ENCODE results near the gene DIP2C. TPM values are rescaled to one million over a fixed set of nuclear protein-coding genes. Genes with fewer than 3 reads are reported as not detected.

The DIP2C gene
- total RNA-seq, 1 donor from 2014 or later: 10.1 TPM

GRCh38 chr10:370449-370825, 319.0 kb downstream of the DIP2C start:
- H3K36me3 ChIP-seq: no peaks in the 10 kb centered on the region
- no peak overlapping the region for H3K4me3 ChIP-seq
- H3K27me3 Mint-ChIP-seq (ENCODE audit: insufficient read depth, low read depth): no peaks in the 10 kb centered on the region
- H3K27ac Mint-ChIP-seq: peak overlapping the region; percentile 62
- H3K4me1 Mint-ChIP-seq: peaks cover 30% of the 10 kb centered on the region
- H3K9me3 ChIP-seq (ENCODE audit: low read depth): no peaks in the 10 kb centered on the region
- no peak overlapping the region for H3K27ac ChIP-seq
- H3F3A ChIP-seq (ENCODE audit: low read depth): no peaks in the 10 kb centered on the region
- H3K4me1 ChIP-seq: peaks cover 16% of the 10 kb centered on the region
- H2AFZ ChIP-seq (replicated peaks): no peak overlapping the region
- H4K20me1 ChIP-seq (ENCODE audit: low read depth): no peaks in the 10 kb centered on the region
- no peak overlapping the region for H3K4me2 ChIP-seq
- H3K4me3 Mint-ChIP-seq: no peak overlapping the region
- no peaks in the 10 kb centered on the region for H3K79me2 ChIP-seq (ENCODE audit: low read depth)
- no peak overlapping the region for H3K9ac ChIP-seq
- peaks cover 2% of the 10 kb centered on the region for H3K9me3 Mint-ChIP-seq
- H3K36me3 Mint-ChIP-seq: peaks cover 34% of the 10 kb centered on the region
- H3K27me3 ChIP-seq: no peaks in the 10 kb centered on the region
- no peak for TF ChIP-seq EZH2 (IDR thresholded peaks at IDR 0.05)
- TF ChIP-seq CTCF (IDR thresholded peaks at IDR 0.05): no peak
- no peak for TF ChIP-seq EZH2phosphoT487 (IDR thresholded peaks at IDR 0.05)
- no peak for DNase-seq (ENCODE audit: low spot score)

- Histone ChIP-seq H3K4me3 (no peak overlapping the region), H3K79me2 (ENCODE audit: low read depth) (no peaks in the 10 kb centered on the region), H3K9me3 (ENCODE audit: low read depth) (no peaks in the 10 kb centered on the region), H3F3A (ENCODE audit: low read depth) (no peaks in the 10 kb centered on the region), H4K20me1 (ENCODE audit: low read depth) (no peaks in the 10 kb centered on the region), H3K4me1 (peaks cover 16% of the 10 kb centered on the region), H3K4me2 (no peak overlapping the region), H2AFZ (replicated peaks) (no peak overlapping the region), H3K27ac (no peak overlapping the region), H3K27me3 (no peaks in the 10 kb centered on the region), H3K36me3 (no peaks in the 10 kb centered on the region), H3K9ac (no peak overlapping the region)
- no peak for TF ChIP-seq EZH2 (IDR thresholded peaks at IDR 0.05)
- Mint-ChIP-seq H3K9me3 (peaks cover 2% of the 10 kb centered on the region), H3K27ac (peak overlapping the region; percentile 49), H3K4me3 (no peak overlapping the region), H3K27me3 (ENCODE audit: insufficient read depth, low read depth) (no peaks in the 10 kb centered on the region), H3K36me3 (peaks cover 32% of the 10 kb centered on the region), H3K4me1 (peaks cover 30% of the 10 kb centered on the region)
- DNase-seq (ENCODE audit: low spot score): no peak
These were observed 319.6 kb downstream of the DIP2C start for GRCh38 chr10:369684-370448.

- peak overlapping the region; percentile 79 for H3K27ac Mint-ChIP-seq
These were observed 320.2 kb downstream of the DIP2C start for GRCh38 chr10:369221-369683.

More at GRCh38 chr10:369221-369683, 320.2 kb downstream of the DIP2C start:
- no peak overlapping the region for H3K4me3 ChIP-seq
- Mint-ChIP-seq H3K4me3 (no peak overlapping the region), H3K4me1 (peaks cover 23% of the 10 kb centered on the region), H3K9me3 (peaks cover 2% of the 10 kb centered on the region), H3K36me3 (peaks cover 30% of the 10 kb centered on the region), H3K27me3 (ENCODE audit: insufficient read depth, low read depth) (no peaks in the 10 kb centered on the region)
- H3K27ac ChIP-seq: no peak overlapping the region
- H3K27me3 ChIP-seq: no peaks in the 10 kb centered on the region
- no peak for DNase-seq (ENCODE audit: low spot score)
- H2AFZ ChIP-seq (replicated peaks): no peak overlapping the region
- no peaks in the 10 kb centered on the region for H3F3A ChIP-seq (ENCODE audit: low read depth)
- H3K36me3 ChIP-seq: no peaks in the 10 kb centered on the region
- H3K4me1 ChIP-seq: peaks cover 13% of the 10 kb centered on the region
- H3K9me3 ChIP-seq (ENCODE audit: low read depth): no peaks in the 10 kb centered on the region
- no peaks in the 10 kb centered on the region for H3K79me2 ChIP-seq (ENCODE audit: low read depth)
- TF ChIP-seq EZH2phosphoT487 (IDR thresholded peaks at IDR 0.05): no peak
- no peak for TF ChIP-seq EZH2 (IDR thresholded peaks at IDR 0.05)
- TF ChIP-seq CTCF (IDR thresholded peaks at IDR 0.05): no peak
- no peak overlapping the region for H3K9ac ChIP-seq
- no peak overlapping the region for H3K4me2 ChIP-seq
- H4K20me1 ChIP-seq (ENCODE audit: low read depth): no peaks in the 10 kb centered on the region

Measured in neural progenitor cell (in vitro differentiated cells).